ENCODE measurements around the gene PLAC1. TPM values are rescaled to one million over a fixed set of nuclear protein-coding genes. Genes with fewer than 3 reads are reported as not detected.

Gene PLAC1
- total RNA-seq, 1 experiment from 2014 or later, result not detected

- TF ChIP-seq, protein P1, sequence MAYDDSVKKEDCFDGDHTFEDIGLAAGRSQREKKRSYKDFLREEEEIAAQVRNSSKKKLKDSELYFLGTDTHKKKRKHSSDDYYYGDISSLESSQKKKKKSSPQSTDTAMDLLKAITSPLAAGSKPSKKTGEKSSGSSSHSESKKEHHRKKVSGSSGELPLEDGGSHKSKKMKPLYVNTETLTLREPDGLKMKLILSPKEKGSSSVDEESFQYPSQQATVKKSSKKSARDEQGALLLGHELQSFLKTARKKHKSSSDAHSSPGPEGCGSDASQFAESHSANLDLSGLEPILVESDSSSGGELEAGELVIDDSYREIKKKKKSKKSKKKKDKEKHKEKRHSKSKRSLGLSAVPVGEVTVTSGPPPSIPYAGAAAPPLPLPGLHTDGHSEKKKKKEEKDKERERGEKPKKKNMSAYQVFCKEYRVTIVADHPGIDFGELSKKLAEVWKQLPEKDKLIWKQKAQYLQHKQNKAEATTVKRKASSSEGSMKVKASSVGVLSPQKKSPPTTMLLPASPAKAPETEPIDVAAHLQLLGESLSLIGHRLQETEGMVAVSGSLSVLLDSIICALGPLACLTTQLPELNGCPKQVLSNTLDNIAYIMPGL (CRISPR knock-in tag; IDR thresholded peaks at IDR 0.05), result no peak
- no peak for TF ChIP-seq IRF2 (CRISPR knock-in tag; IDR thresholded peaks at IDR 0.05; ENCODE audit: borderline replicate concordance, low read depth)
These were observed 421 bp upstream of the PLAC1 start (continued) for GRCh38 chrX:134658760-134659023.

GRCh38 chrX:134654398-134655012, 3.8 kb downstream of the PLAC1 start:
- H3K27ac Mint-ChIP-seq, result no peak overlapping the region
- DNase-seq (ENCODE audit: low spot score) (no peak), ATAC-seq (no peak)
- no peaks in the 10 kb centered on the region for H3K9me3 Mint-ChIP-seq
- ChIA-PET CTCF (no interaction called here), POLR2A (no interaction called here)
- no peaks in the 10 kb centered on the region for H3K27me3 Mint-ChIP-seq (ENCODE audit: low read depth)
- no peak overlapping the region for H3K4me3 Mint-ChIP-seq
- no peaks in the 10 kb centered on the region for H3K36me3 Mint-ChIP-seq
- H3K4me1 Mint-ChIP-seq, result no peaks in the 10 kb centered on the region
- TF ChIP-seq GTF2I (CRISPR knock-in tag; conservative IDR thresholded peaks at IDR 0.05) (no peak), KAT7 (CRISPR knock-in tag; IDR thresholded peaks at IDR 0.05; ENCODE audit: borderline replicate concordance) (no peak), IRF2 (CRISPR knock-in tag; IDR thresholded peaks at IDR 0.05; ENCODE audit: borderline replicate concordance, low read depth) (no peak), NR1H2 (CRISPR knock-in tag; IDR thresholded peaks at IDR 0.05) (no peak), ESRRA (CRISPR knock-in tag; IDR thresholded peaks at IDR 0.05; ENCODE audit: borderline replicate concordance) (no peak), NR2C2 (CRISPR knock-in tag; IDR thresholded peaks at IDR 0.05) (no peak), PREB (CRISPR knock-in tag; IDR thresholded peaks at IDR 0.05; ENCODE audit: borderline replicate concordance) (no peak), ZNF671 (CRISPR knock-in tag; IDR thresholded peaks at IDR 0.05) (no peak), STAT6 (CRISPR knock-in tag; conservative IDR thresholded peaks at IDR 0.05; ENCODE audit: low read depth) (no peak), ZNF219 (CRISPR knock-in tag; IDR thresholded peaks at IDR 0.05; ENCODE audit: borderline replicate concordance) (no peak), TP53 (CRISPR knock-in tag; IDR thresholded peaks at IDR 0.05) (no peak), ZNF512 (CRISPR knock-in tag; IDR thresholded peaks at IDR 0.05; ENCODE audit: borderline replicate concordance) (no peak), ETV6 (CRISPR knock-in tag; IDR thresholded peaks at IDR 0.05) (no peak)
- TF ChIP-seq, protein P2, sequence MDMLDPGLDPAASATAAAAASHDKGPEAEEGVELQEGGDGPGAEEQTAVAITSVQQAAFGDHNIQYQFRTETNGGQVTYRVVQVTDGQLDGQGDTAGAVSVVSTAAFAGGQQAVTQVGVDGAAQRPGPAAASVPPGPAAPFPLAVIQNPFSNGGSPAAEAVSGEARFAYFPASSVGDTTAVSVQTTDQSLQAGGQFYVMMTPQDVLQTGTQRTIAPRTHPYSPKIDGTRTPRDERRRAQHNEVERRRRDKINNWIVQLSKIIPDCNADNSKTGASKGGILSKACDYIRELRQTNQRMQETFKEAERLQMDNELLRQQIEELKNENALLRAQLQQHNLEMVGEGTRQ (CRISPR knock-in tag; IDR thresholded peaks at IDR 0.05), result no peak
- TF ChIP-seq, protein P3, sequence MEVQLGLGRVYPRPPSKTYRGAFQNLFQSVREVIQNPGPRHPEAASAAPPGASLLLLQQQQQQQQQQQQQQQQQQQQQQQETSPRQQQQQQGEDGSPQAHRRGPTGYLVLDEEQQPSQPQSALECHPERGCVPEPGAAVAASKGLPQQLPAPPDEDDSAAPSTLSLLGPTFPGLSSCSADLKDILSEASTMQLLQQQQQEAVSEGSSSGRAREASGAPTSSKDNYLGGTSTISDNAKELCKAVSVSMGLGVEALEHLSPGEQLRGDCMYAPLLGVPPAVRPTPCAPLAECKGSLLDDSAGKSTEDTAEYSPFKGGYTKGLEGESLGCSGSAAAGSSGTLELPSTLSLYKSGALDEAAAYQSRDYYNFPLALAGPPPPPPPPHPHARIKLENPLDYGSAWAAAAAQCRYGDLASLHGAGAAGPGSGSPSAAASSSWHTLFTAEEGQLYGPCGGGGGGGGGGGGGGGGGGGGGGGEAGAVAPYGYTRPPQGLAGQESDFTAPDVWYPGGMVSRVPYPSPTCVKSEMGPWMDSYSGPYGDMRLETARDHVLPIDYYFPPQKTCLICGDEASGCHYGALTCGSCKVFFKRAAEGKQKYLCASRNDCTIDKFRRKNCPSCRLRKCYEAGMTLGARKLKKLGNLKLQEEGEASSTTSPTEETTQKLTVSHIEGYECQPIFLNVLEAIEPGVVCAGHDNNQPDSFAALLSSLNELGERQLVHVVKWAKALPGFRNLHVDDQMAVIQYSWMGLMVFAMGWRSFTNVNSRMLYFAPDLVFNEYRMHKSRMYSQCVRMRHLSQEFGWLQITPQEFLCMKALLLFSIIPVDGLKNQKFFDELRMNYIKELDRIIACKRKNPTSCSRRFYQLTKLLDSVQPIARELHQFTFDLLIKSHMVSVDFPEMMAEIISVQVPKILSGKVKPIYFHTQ (CRISPR knock-in tag; IDR thresholded peaks at IDR 0.05), result no peak
- TF ChIP-seq, protein P4, sequence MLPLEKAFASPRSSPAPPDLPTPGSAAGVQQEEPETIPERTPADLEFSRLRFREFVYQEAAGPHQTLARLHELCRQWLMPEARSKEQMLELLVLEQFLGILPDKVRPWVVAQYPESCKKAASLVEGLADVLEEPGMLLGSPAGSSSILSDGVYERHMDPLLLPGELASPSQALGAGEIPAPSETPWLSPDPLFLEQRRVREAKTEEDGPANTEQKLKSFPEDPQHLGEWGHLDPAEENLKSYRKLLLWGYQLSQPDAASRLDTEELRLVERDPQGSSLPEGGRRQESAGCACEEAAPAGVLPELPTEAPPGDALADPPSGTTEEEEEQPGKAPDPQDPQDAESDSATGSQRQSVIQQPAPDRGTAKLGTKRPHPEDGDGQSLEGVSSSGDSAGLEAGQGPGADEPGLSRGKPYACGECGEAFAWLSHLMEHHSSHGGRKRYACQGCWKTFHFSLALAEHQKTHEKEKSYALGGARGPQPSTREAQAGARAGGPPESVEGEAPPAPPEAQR (CRISPR knock-in tag; IDR thresholded peaks at IDR 0.05), result no peak
- TF ChIP-seq, protein P1 (CRISPR knock-in tag; IDR thresholded peaks at IDR 0.05), result no peak

Data from WTC11 (cell line).